Measurements from ENCODE around the gene CASZ1. TPM values are rescaled to one million over a fixed set of nuclear protein-coding genes. Genes with fewer than 3 reads are reported as not detected.

Gene CASZ1
- total RNA-seq, 2 donors from 2014 or later, result 1.6 to 1.8 TPM

DNA sequence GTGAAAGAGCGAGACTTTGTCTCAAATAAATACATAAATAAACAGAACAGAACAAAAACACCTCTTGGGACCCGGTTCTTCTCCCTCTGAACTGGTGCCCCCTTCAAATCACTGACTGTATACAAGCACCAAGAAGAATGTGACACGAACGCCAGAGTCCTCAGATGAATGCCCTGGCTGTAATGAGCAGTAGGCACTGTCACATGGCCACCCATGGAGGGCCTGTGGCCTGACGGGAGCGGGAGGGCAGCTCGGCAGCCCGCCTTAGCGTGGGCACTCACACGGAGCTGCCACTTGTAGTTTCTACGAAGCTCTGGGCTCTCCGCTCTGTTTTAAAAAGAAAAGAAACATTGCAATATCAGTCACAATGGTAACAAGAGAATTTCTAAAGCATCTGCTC, 175.7 kb downstream of the CASZ1 start:
- no peaks in the 10 kb centered on the region for H3K36me3 Mint-ChIP-seq
- ATAC-seq (no peak), DNase-seq (ENCODE audit: low spot score in 2 of 2) (peak in 1 of 2 donors; percentile 13)
- H3K27ac Mint-ChIP-seq, result no peak overlapping the region
- no peaks in the 10 kb centered on the region for H3K9me3 Mint-ChIP-seq

DNA sequence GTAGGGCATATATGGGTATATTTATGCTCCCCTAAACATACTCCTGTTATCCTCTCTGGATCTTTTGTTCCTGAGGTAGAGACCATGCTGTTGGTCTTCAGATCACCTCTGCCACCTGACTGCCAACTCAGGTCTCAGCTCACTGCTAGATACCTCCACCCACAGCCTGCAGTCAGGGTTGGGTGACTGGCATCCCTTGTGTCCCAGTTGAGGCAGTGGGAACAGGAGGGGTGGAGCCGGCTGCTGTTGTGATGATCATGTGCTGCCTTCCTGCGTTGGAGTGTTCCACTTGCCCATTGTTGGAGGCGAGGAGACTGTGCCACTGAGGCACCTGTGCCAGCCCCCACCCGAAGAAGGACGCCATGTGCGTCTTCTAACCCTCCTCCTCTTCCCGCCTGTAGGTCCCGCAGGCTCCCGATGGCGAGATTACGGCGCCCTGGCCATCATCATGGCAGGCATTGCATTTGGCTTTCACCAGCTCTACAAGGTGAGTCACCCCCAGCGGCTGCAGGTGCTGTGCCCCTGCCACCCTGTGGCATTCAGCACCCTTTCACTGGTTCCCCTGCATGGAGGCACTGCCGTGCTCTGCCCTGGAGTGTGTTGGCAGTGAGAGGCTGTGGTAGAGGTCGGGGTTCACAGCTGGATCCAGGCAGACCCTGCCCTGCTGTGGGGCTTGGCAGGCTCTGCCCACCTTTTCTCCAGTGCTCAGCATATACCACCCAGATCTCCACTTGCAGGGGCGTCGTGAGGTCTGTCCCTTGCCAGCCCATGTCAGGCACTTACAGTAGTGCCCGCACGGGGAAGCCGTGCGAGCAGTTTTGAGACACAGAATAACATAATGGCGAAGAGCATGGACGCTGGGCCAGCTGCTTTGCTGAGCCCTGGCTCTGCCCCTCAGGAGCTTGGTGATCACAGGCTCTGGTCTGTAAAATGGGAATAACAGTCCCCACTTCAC, 178.2 kb downstream of the CASZ1 start:
- DNase-seq (ENCODE audit: low spot score in 2 of 2) (peak in 1 of 2 donors; percentile 48), ATAC-seq (no peak)
- H3K36me3 Mint-ChIP-seq, result no peaks in the 10 kb centered on the region
- no peaks in the 10 kb centered on the region for H3K9me3 Mint-ChIP-seq
- peak overlapping the region in 1 of 2 donors; percentile 72 for H3K27ac Mint-ChIP-seq

DNA sequence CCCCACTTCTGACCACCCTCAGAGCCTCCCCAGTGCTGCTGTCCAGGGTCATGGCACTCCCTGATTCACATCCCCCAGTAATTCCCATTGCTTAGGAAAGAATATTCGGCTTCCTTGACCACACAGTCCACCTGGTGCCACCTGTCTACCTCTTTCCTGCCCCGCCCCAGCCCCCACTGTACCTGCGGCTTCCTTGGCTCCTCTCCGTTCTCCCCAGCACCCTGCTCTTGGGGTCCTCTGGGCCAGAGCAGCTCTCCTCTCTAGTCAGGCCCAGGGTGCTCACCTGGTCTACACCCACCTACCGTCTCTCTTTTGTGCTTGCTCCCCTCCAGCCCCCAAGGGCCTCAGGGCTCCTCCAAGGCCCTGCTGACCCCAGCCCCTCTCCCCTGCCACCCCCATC, 179.1 kb downstream of the CASZ1 start:
- Mint-ChIP-seq H3K36me3 (no peaks in the 10 kb centered on the region), H3K27ac (no peak overlapping the region), H3K9me3 (no peaks in the 10 kb centered on the region)
- peak in 1 of 2 donors; percentile 20 for DNase-seq (ENCODE audit: low spot score in 2 of 2)
- no peak for ATAC-seq

DNA sequence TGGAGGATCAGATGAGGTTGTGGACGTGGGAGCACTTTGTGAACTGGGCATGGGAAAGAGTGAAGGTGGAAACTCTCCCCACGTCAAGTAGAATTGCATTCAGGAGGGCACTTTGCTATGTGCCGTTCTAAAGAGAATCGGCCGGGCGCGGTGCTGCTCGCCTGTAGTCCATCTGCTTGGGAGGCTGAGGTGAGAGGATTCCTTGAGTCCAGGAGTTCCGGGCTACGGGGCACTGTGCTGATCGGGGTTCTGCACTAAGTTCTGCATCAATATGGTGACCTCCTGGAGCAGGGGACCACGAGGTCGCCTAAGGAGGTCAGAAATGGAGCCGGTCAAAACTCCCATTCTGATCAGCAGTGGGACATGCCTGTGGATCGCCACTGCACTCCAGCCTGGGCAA, 179.8 kb downstream of the CASZ1 start:
- ATAC-seq, result no peak
- no peak for DNase-seq (ENCODE audit: low spot score in 2 of 2)
- Mint-ChIP-seq H3K9me3 (no peaks in the 10 kb centered on the region), H3K27ac (no peak overlapping the region), H3K36me3 (no peaks in the 10 kb centered on the region)

GRCh38 chr1:10615932-10616671, 180.3 kb downstream of the CASZ1 start:
- no peaks in the 10 kb centered on the region for H3K9me3 Mint-ChIP-seq
- DNase-seq (ENCODE audit: low spot score in 2 of 2) (peak in 1 of 2 donors; percentile 39), ATAC-seq (no peak)
- H3K36me3 Mint-ChIP-seq, result no peaks in the 10 kb centered on the region
- H3K27ac Mint-ChIP-seq, result no peak overlapping the region

DNA sequence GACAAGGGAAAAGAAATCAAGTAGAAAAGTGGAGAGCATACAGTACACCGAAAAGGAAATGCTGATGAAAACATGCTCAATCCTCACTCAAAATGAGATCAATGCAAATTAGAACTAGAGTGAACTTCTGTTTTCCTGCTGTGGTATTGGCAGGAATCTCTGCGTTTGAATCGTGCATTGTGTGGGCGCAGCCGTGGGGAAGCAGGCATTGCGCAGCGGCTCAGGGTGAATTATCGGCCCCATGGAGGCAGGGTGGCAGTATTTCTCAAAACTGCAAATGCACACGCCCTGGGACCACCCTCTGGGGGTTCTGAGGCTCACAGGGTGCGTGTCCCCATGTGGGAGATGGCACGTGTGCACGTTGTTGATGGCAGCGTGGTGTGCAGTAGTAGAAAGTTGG, 181.1 kb downstream of the CASZ1 start:
- H3K36me3 Mint-ChIP-seq, result no peaks in the 10 kb centered on the region
- no peak for ATAC-seq
- no peaks in the 10 kb centered on the region for H3K9me3 Mint-ChIP-seq
- H3K27ac Mint-ChIP-seq, result peak overlapping the region in 1 of 2 donors; percentile 83
- no peak for DNase-seq (ENCODE audit: low spot score in 2 of 2)

DNA sequence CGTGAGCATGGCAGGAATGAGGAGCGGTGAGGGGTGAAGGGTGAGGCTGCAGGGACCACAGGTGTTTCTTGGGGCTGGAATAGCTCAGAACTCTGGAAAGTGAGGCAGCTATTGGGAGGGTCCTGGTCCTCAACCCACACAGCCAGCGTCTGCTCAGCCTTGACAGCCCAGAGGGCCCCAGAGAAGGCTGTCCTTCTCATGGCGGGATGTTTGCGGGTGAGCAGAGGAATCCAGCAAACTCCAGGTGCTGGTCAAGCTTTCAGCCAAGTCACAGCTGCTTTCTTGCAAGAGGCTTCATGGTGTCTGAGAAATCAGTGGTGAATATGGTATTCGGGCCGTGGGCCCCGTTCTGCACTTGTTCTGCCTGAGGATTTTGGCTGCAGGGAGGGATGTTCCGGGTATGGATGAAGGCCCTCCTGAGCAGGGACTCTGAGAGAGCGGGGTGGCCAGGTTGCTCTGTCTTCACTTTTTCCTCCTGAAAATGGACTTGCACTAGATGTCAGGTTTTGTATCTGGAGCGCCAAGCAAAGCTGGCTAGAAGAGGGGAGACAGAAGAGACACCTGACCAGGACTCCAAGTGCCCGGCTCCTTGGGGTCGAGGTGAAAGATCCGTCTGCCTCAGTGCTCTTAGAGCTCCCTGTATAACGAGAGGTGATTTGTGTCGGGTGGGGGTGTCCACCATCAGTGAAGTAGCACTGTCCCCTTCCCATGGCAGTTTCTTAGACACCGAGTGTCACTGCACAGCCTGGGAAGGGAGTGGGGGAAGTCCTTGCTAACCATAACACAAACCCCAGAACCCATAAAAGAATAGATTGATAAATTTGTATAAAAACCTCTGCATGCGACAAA, 181.8 kb downstream of the CASZ1 start:
- Mint-ChIP-seq H3K36me3 (no peaks in the 10 kb centered on the region), H3K27ac (peak overlapping the region in 1 of 2 donors; percentile 83), H3K9me3 (no peaks in the 10 kb centered on the region)
- peak in 1 of 2 donors; percentile 41 for DNase-seq (ENCODE audit: low spot score in 2 of 2)
- ATAC-seq, result no peak

DNA sequence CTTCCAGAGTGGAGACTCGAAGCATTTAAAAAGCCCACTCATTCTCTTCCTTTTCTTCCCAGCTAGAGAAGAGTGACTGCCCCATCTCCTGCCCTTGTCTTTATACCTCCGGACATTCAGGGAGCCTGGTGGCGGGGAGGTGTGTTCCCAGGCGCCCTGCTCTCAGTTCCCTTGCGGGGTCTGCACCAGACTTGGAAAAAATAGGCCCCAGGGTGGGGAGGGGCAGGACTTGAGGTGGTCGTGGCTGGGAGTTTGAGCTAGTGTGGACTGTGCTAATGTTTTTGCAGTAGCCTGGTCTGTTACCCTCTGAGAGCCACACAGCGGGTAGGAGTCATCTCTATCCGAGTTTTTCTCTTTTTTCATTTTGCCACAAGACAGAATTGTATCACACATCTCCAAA, 182.6 kb downstream of the CASZ1 start:
- H3K36me3 Mint-ChIP-seq, result no peaks in the 10 kb centered on the region
- H3K27ac Mint-ChIP-seq, result no peak overlapping the region
- peak in 1 of 2 donors; percentile 48 for DNase-seq (ENCODE audit: low spot score in 2 of 2)
- no peak for ATAC-seq
- H3K9me3 Mint-ChIP-seq, result no peaks in the 10 kb centered on the region

GRCh38 chr1:10613340-10613739, 183.1 kb downstream of the CASZ1 start:
- ATAC-seq (no peak), DNase-seq (ENCODE audit: low spot score in 2 of 2) (peak in 1 of 2 donors; percentile 39)
- Mint-ChIP-seq H3K27ac (no peak overlapping the region), H3K9me3 (no peaks in the 10 kb centered on the region), H3K36me3 (no peaks in the 10 kb centered on the region)

DNA sequence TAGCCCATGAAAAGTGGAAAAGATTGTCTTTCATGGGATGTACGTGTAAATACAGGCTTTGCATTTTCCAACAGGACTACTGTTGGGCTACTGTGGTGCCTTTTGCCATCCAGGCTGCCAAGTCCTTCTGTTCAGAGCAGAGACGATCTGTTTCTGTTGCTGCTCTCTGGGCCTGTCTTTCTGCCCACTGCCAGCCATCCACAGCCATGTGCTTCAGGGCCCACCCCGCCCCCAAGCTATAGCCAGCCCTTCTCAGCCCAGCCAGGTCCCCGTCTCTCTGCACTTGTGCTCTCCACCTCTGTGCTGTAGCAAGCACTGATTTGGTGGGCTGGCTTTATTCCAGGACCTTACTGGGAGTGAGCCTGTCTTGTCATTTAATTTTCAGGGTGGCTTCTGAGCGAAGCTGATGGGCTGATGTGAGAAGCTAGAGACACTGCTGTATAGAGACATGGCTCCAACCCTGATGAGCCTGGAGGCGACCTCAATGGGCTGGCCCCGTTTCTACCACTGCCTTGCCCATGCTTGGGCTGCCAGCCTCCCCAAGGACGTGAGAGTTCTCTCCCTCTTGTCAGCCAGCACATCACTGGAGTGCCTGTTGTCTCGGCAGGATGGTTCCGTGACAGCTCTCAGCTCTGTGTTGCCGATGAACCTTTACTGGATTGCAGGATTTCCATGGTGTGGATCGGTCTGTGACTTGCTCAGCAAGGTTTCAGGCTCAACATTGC, 183.8 kb downstream of the CASZ1 start:
- Mint-ChIP-seq H3K27ac (no peak overlapping the region), H3K36me3 (no peaks in the 10 kb centered on the region), H3K9me3 (no peaks in the 10 kb centered on the region)
- peak in 1 of 2 donors; percentile 11 for DNase-seq (ENCODE audit: low spot score in 2 of 2)
- no peak for ATAC-seq

- Mint-ChIP-seq H3K9me3 (no peaks in the 10 kb centered on the region), H3K36me3 (no peaks in the 10 kb centered on the region), H3K27ac (no peak overlapping the region)
- no peak for DNase-seq (ENCODE audit: low spot score in 2 of 2)
- ATAC-seq, result no peak
These were observed 185.4 kb downstream of the CASZ1 start for GRCh38 chr1:10610901-10611600.

GRCh38 chr1:10608690-10609089, 187.8 kb downstream of the CASZ1 start:
- DNase-seq (ENCODE audit: low spot score in 2 of 2), result no peak
- Mint-ChIP-seq H3K9me3 (no peaks in the 10 kb centered on the region), H3K36me3 (no peaks in the 10 kb centered on the region), H3K27ac (no peak overlapping the region)
- ATAC-seq, result no peak

DNA sequence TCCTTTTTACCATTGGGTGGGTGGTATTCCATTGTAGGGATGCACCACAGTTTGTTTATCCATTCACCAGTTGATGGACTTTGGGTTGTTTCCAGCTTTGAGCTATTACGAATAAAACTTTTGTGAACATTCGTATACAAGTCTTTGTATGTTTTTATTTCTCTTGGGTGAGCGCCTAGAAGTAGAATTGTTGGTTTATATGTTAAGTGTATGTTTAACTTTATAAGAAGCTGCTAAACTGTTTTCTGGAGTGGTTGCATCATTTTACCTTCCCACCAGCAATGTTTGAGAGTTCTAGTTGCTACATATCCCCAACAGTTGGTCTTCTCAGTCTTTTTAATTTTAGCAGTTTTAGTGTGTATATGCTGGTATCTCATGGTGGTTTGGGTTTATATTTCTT, 189.2 kb downstream of the CASZ1 start:
- Mint-ChIP-seq H3K27ac (no peak overlapping the region), H3K36me3 (no peaks in the 10 kb centered on the region), H3K9me3 (no peaks in the 10 kb centered on the region)
- no peak for ATAC-seq
- no peak for DNase-seq (ENCODE audit: low spot score in 2 of 2)

DNA sequence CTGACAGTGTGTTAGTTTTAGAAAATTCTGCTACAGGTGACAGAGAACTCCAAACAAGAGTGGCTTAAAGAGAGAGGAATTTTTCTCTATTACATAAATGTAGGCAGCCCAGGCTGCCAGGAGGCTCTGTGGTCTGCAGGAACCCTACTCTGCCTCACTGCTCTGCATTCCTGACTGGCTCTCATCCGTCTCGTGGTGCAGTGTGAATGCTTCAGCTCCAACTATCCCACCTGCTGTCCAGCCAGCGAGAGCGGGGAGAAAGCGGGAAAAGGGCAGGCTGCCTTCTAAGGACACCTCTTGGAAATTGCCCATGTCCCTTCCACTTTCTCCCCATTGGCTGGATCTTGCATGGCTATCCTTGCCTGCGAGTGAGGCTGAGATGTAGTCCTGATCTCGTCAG, 190.4 kb downstream of the CASZ1 start:
- DNase-seq (ENCODE audit: low spot score in 2 of 2) (no peak), ATAC-seq (no peak)
- Mint-ChIP-seq H3K9me3 (no peaks in the 10 kb centered on the region), H3K36me3 (no peaks in the 10 kb centered on the region), H3K27ac (no peak overlapping the region)

GRCh38 chr1:10604966-10605365, 191.5 kb downstream of the CASZ1 start:
- ATAC-seq, result no peak
- Mint-ChIP-seq H3K36me3 (no peaks in the 10 kb centered on the region), H3K9me3 (no peaks in the 10 kb centered on the region), H3K27ac (no peak overlapping the region)
- DNase-seq (ENCODE audit: low spot score in 2 of 2), result no peak

DNA sequence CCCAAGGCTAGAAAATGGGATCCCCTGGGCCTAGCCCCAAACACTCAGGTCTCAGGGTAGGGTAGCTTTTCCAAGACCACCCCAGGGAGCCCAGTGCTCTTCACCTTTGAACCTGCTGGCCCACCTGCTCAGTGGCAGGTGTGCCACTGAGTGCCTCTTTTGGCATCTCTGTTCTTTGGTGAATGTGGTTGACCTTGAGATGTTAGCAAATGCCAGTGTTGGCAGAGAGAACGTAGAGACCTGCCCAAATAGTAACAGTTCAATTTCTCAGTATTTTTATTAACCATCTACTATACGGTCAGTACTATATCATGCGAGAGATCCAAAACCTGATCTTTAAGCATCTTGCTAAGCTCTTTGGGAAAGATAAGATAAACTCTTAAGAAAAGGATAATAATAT, 193.5 kb downstream of the CASZ1 start:
- no peaks in the 10 kb centered on the region for H3K9me3 Mint-ChIP-seq
- ATAC-seq, result no peak
- no peak overlapping the region for H3K27ac Mint-ChIP-seq

More for the DNA sequence above, 193.5 kb downstream of the CASZ1 start:
- no peak for DNase-seq (ENCODE audit: low spot score in 2 of 2)
- H3K36me3 Mint-ChIP-seq, result no peaks in the 10 kb centered on the region
